IMR-90 (cell line): ENCODE results near the gene PCK1.

ENCODE experiments used
- CTCF ChIP-seq: conservative IDR thresholded peaks from 2 replicates; pipeline ENCODE4 v1.5.1; 2012; ENCODE audit warnings: mild to moderate bottlenecking, low read depth, low read length, improper control_type of control experiment
- FOS ChIP-seq: fragments of 150-350 bp; IDR thresholded peaks from 2 replicates; pipeline ENCODE4 v1.6.1; 2016; ENCODE audit warnings: low read depth, low read length
- MAZ ChIP-seq: IDR thresholded peaks from 2 replicates; pipeline ENCODE4 v1.6.1; 2012; ENCODE audit warnings: low read depth, mild to moderate bottlenecking, low read length, improper control_type of control experiment, moderate library complexity, borderline replicate concordance
- POLR2A ChIP-seq: IDR thresholded peaks from 2 replicates; pipeline ENCODE4 v1.6.1; 2012; ENCODE audit warnings: mild to moderate bottlenecking, low read depth, low read length
- RAD21 ChIP-seq: IDR thresholded peaks from 2 replicates; pipeline ENCODE4 v1.6.1; 2012; ENCODE audit warnings: low read length, improper control_type of control experiment
- RCOR1 ChIP-seq: IDR thresholded peaks from 2 replicates; pipeline ENCODE4 v1.6.1; 2012; ENCODE audit warnings: mild to moderate bottlenecking, low read length, improper control_type of control experiment; ENCODE audit not compliant: insufficient replicate concordance

- TF ChIP-seq CTCF = no peak
- no peak for TF ChIP-seq RCOR1
- TF ChIP-seq POLR2A = no peak
- no peak for TF ChIP-seq FOS
- TF ChIP-seq RAD21 = no peak
- TF ChIP-seq MAZ = no peak
Measured at GRCh38 chr20:57593134-57593886, 32.4 kb downstream of the PCK1 start.
